Stimulated activated CD4-positive, alpha-beta T cell treated with anti-CD3 and anti-CD28 coated beads, Interleukin-15, amount 100 ng/mL, for 24 hours (primary cell): ENCODE results near the gene APAF1.

Source experiments
- DNase-seq: peaks from one replicate; pipeline ENCODE4 v3.0.0-alpha.2; 2020

Gene APAF1

GRCh38 chr12:98769068-98769467, 124.0 kb downstream of the APAF1 start:
- DNase-seq: no peak

DNA sequence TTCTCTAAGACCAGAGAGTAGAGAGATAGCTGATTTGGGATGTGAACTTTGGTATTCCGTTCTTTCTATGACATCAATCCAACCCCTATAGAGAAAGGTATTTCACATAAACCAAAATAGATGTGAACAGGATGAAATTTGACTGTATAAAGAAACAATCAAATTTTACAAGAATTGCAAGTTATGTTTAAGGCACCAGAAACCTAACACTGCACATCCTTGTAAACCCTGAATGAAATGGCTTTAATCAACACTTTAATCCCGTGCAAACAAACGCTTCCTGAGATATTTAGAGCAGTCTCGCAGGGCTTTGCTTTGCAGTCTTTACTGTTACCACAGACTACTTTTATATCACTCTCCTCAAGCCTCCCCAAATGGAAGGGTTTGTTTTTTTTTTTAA, 125.1 kb downstream of the APAF1 start:
- DNase-seq: no peak

DNA sequence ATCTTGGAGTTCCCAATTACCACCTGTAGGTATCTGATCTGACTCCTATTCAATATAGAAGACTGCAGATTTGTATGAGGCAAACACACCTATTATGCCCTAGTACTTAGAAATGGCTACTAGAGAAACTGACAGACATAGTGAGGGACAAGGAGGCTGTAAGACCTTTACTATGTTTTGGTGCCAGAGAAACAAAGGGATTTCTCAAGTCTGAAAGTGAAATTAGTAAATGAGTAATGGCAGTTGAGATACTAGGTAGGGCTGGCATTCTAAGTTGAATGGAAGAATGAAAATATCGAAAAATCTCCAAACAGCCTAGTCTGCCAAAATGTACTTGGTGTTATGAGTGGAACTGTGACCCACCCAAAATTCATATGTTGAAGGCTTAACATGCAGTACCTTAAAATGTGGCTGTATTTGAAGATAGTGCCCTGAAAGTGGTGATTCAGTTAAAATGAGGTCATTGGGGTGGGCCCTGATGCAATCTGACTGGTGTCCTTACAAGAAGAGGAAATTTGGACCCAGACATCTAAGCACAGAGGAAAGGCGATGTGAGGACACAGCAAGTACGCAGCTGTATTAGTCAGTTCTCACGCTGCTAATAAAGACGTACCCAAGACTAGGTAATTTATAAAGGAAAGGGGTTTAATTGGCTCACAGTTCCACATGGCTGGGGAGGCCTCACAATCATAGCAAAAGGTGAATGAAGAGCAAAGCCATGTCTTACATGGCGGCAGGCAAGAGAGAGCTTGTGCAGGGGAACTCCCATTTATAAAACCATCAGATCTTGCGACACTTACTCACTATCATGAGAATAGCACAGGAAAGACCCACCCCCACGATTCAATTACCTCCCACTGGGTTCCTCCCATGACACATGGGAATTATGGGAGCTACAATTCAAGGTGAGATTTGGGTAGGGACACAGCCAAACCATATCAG, 127.0 kb downstream of the APAF1 start:
- no peak for DNase-seq

- DNase-seq: no peak
Measured at GRCh38 chr12:98772818-98773217, 127.7 kb downstream of the APAF1 start.

DNA sequence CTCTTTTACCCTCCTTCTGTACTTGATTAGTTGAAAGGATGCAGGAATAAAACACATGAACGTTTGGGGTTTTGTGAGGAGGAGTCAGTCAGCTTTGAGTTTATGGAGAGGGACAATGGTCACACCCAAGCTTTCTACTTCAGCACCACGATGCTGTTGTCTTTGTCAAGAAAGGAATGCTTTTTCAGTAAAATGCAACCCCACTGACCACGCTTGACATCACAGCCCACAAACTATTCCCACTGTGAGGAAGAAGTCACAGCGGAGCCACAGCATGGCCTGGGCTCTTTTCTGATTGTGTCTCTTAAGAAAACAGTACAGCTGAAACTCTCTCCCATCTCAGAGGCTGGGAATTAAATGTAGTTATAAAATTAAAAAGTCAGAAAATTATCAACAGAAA, 135.2 kb downstream of the APAF1 start:
- DNase-seq: no peak

- no peak for DNase-seq
Measured at GRCh38 chr12:98783420-98783819, 138.3 kb downstream of the APAF1 start.
